GM21381 (cell line): ENCODE data around the gene C14orf93.

Source experiments
- ATAC-seq: cut with Tn5 transposase; IDR thresholded peaks from one replicate; pipeline ENCODE4 v1.9.1; 2021; ENCODE audit warnings: mild to moderate bottlenecking, moderate library complexity; ENCODE audit not compliant: unreplicated experiment

C14orf93 gene

GRCh38 chr14:23047034-23047634 is 37.2 kb upstream of the C14orf93 start:
- ATAC-seq = no peak

DNA sequence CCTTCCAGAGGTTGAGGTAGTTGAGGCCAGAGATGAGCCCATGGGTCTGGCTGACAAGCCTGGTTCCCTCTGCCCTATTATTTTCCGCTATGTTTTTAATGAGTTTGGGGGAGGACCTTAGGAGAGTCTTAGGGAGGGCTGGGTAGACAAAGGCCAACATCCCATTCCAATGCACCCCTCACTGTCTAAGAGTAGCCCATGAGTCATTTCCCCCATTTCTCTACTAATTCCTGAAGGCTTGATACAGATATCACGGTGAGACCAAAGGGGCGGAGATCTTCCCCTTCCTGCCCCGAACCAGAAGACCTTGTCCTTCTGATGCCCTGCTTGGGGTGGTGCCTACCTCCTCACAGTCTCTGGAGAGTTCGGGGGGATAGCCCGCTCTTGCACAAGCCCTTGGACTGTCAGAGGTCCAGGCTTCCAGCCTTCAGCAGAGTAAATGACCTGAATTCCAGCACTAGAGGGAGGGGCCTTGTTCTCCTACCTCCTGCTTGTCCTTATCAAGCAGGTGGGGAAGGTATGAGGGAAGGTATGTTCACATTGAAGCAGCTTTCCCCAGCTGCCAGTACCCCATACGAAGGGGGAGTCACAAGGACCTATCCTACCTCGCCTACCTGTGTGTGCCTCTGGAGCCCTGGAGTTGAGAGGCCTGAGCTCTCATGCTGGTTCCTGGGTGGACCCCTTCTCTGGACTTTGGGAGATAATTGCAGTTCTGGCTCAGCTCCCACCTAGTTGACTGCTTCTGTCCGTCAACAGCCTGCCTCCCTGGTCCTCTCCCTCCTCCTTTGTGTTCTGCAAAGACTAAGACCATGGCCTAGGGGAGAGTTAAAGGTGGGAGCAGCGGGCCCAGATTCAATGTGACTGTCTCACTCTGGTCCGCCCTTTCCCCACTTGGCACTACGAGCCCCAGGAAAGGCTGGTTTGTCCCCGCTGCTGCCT is 35.7 kb upstream of the C14orf93 start:
- no peak for ATAC-seq

- no peak for ATAC-seq
Measured at GRCh38 chr14:23044840-23045239, 34.9 kb upstream of the C14orf93 start.

GRCh38 chr14:23043754-23044153 is 33.8 kb upstream of the C14orf93 start:
- no peak for ATAC-seq

DNA sequence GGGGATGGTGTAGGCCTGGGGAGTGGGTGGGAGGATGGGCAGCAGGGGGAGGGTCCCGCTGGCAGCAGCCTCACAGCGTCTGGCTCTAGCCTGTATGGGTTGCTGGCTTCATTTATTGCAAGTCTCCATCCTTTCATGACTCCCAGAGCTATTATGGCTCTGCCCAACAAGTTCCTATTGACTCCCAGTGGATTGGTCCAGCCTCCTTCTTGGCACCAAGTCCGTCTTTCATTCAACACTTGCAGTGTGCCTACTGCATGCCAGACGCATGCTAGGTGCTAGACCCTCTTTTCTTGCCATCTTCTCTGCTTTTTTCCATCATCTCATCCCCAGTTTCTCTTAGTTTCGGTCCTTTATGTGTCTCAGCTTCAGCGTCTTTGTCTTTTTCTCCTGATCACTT is 33.2 kb upstream of the C14orf93 start:
- no peak for ATAC-seq

DNA sequence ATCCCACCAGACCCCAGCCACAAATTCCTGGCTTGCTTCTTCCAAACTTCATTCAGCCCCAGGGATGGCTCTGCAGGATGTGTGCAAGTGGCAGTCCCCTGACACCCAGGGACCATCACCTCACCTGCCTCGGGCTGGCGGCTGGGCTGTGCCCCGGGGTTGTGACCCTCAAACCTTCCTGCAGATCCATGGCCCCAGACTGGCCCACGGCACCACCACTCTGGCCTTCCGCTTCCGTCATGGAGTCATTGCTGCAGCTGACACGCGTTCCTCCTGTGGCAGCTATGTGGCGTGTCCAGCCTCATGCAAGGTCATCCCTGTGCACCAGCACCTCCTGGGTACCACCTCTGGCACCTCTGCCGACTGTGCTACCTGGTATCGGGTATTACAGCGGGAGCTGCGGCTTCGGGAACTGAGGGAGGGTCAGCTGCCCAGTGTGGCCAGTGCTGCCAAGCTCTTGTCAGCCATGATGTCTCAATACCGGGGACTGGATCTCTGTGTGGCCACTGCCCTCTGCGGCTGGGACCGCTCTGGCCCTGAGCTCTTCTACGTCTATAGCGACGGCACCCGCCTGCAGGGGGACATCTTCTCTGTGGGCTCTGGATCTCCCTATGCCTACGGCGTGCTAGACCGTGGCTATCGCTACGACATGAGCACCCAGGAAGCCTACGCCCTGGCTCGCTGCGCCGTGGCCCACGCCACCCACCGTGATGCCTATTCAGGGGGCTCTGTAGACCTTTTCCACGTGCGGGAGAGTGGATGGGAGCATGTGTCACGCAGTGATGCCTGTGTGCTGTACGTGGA is 32.4 kb upstream of the C14orf93 start, which contains the start of gene PSMB11:
Gene PSMB11 (plus strand): TSS at position 51 of the 804 bp plus-strand sequence. CDS start 14 bp downstream, at position 65.
- no peak for ATAC-seq

GRCh38 chr14:23041729-23042128 is 31.8 kb upstream of the C14orf93 start:
- no peak for ATAC-seq

GRCh38 chr14:23040100-23040499 is 30.2 kb upstream of the C14orf93 start:
- no peak for ATAC-seq

- no peak for ATAC-seq
Measured at GRCh38 chr14:23035303-23036144, 25.6 kb upstream of the C14orf93 start.

- ATAC-seq = peak; percentile 89
Measured at GRCh38 chr14:23034498-23035302, 24.8 kb upstream of the C14orf93 start, which contains the start of gene PSMB5. PSMB5 (minus strand) TSS chr14:23034900; CDS start chr14:23034881, 19 bp downstream.

GRCh38 chr14:23033801-23034497 is 24.0 kb upstream of the C14orf93 start:
- no peak for ATAC-seq

- no peak for ATAC-seq
Measured at GRCh38 chr14:23033251-23033727, 23.3 kb upstream of the C14orf93 start.

DNA sequence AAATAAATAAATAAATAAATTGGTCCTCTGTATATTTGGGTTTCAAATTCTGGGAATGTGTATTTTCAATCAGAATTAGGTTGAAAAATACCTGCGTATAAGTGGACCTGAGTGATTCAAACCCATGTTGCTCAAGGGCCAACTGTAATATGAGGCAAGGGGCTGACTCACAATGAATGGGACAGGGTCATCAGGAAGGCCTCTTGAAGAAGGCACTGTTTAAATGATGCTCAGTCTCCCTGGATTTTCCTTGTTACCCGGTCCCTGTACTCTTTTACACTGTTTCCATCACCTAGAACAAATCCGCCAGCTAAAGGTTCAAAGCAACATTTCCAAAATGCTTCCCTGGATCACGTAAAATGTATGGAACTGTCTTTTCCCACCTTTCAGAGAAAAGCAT is 21.0 kb upstream of the C14orf93 start:
- ATAC-seq = no peak

DNA sequence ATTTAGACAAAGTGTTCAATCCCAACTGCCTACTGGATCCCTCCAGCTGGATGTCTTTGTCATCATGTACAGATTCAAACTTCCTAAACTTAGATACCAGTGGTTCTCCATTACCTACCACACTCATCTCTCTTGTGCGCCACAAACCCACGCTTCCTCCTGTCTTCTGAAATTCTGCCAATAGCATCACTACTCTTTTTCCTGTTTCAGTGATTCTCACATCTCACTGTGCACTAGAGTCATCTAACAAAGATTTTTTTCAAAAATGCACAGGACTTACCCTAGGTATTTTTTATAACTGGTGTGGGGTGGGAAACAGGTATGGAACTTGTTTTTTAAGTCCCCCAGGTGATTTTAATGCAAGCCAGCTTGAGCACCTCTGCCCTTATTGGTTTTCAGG is 18.9 kb upstream of the C14orf93 start:
- ATAC-seq = no peak

DNA sequence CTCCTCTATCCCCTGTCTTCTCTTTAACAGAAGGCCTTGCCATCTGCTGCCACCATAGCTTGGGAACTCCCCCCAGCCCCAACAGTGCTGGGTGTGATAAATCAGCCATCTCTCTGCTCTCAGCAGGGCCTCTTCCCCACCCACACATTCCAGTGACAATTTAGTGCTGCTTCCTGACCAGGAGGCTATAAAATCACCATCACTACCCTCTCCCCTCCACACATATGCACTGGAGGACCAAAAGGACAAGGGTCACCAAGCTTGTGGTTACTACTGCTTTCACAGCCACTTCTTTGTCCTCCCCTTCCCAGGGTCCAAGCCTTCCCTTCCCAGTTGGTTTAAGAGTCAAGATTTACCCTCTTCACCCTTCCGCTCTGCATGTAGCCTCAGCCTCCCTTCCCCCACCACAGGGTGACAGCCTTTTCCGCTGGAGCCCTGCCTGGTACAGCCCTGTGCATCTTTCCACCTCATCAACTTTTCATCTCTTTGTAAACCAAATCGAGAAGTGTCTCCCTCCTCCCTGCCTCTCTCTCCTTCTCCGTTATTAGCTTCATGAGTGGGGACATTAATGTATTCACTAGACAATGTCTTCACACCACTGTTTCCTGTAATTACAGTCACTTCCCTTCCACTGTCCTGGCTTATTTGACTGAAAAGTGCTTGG is 15.3 kb upstream of the C14orf93 start:
- no peak for ATAC-seq

GRCh38 chr14:23024612-23025075 is 14.7 kb upstream of the C14orf93 start:
- no peak for ATAC-seq

- no peak for ATAC-seq
Measured at GRCh38 chr14:23023795-23024152, 13.8 kb upstream of the C14orf93 start.
